NCI-H510A treated with DMSO at 0.1 percent for 48 hours (cell line): Measurements from ENCODE around the gene TMEM150B.

ENCODE experiments used
- DNase-seq: peaks from one replicate; lab custom pipeline; 2025; lab: John Stamatoyannopoulos, UW

TMEM150B gene

GRCh38 chr19:55278391-55279135, 46.6 kb downstream of the TMEM150B start:
- no peak for DNase-seq

GRCh38 chr19:55277494-55277893, 47.6 kb downstream of the TMEM150B start:
- DNase-seq: no peak

- no peak for DNase-seq
Observed at GRCh38 chr19:55276720-55277430, 48.3 kb downstream of the TMEM150B start.

GRCh38 chr19:55275851-55276719, 49.1 kb downstream of the TMEM150B start:
- no peak for DNase-seq

- DNase-seq: no peak
Observed at GRCh38 chr19:55273978-55274707, 51.0 kb downstream of the TMEM150B start.

- DNase-seq: no peak
Observed at GRCh38 chr19:55272142-55272541, 53.0 kb downstream of the TMEM150B start.

GRCh38 chr19:55270172-55270942, 54.8 kb downstream of the TMEM150B start:
- DNase-seq: no peak

GRCh38 chr19:55269299-55269698, 55.8 kb downstream of the TMEM150B start:
- DNase-seq: no peak

GRCh38 chr19:55266840-55267239, 58.3 kb downstream of the TMEM150B start:
- DNase-seq: no peak

- no peak for DNase-seq
Observed at GRCh38 chr19:55266404-55266803, 58.7 kb downstream of the TMEM150B start.

GRCh38 chr19:55265723-55266386, 59.3 kb downstream of the TMEM150B start:
- DNase-seq: no peak

GRCh38 chr19:55265173-55265572, 60.0 kb downstream of the TMEM150B start:
- no peak for DNase-seq

GRCh38 chr19:55264531-55264930, 60.6 kb downstream of the TMEM150B start:
- DNase-seq: no peak
